Left ventricle myocardium inferior (tissue), 1 donor: ENCODE results near the gene ZNF732. TPM values are rescaled to one million over a fixed set of nuclear protein-coding genes. Genes with fewer than 3 reads are reported as not detected.
"Not testable (repeated sequence)": the region's sequence is repeated elsewhere in the genome, so short reads cannot be mapped to it uniquely, and the experiment has no call there.

Experiments
- DNase-seq: peaks from one replicate; pipeline ENCODE4 v3.0.0-alpha.2; 2020
- H3K27ac ChIP-seq: fragments of 200-600 bp; replicated peaks from 2 replicates; pipeline ENCODE4 v1.8.0; 2021
- H3K27me3 ChIP-seq: fragments of 200-600 bp; 2 replicates; pipeline ENCODE4 v1.8.0; 2021; ENCODE audit warnings: low read depth
- H3K36me3 ChIP-seq: fragments of 200-600 bp; 2 replicates; pipeline ENCODE4 v1.8.0; 2021
- H3K4me1 ChIP-seq: fragments of 200-600 bp; 2 replicates; pipeline ENCODE4 v1.8.0; 2021
- H3K4me3 ChIP-seq: fragments of 200-600 bp; 2 replicates; pipeline ENCODE4 v1.8.0; 2021; ENCODE audit warnings: mild to moderate bottlenecking, moderate library complexity
- H3K9me3 ChIP-seq: fragments of 200-600 bp; replicated peaks from 2 replicates; pipeline ENCODE4 v1.8.0; 2021
- intact Hi-C: fragments of 100-400 bp; cut with micrococcal nuclease; formaldehyde crosslinking; loops from one replicate; pipeline ENCODE4 v1.11.0; 2022
- total RNA-seq: library from RNA; stranded (reverse); fragmentation: NEBNext Ultra II Directional; extraction: Animal tissue kit (Norgen Biotek cat#: 25700); gene quantifications from one replicate; pipeline ENCODE4 v1.2.1, GENCODE V29; 2021
- TF ChIP-seq, protein P1 (sequence below): fragments of 200-600 bp; IDR thresholded peaks from 2 replicates; pipeline ENCODE4 v1.8.0; 2021; ENCODE audit warnings: antibody characterized with exemption, mild to moderate bottlenecking, borderline replicate concordance
- donor health status: DM: no; HTN: yes; CAD: no; lungs with severe emphysema.

Gene ZNF732
- total RNA-seq, 1 donor from 2014 or later = not detected

GRCh38 chr4:309807-310206 lies 4.5 kb upstream of the ZNF732 start:
- Histone ChIP-seq H3K4me3 (no peak overlapping the region), H3K36me3 (no peaks in the 10 kb centered on the region), H3K9me3 (peaks cover 4% of the 10 kb centered on the region), H3K4me1 (peaks cover 12% of the 10 kb centered on the region), H3K27ac (no peak overlapping the region), H3K27me3 (peaks cover 22% of the 10 kb centered on the region)
- no peak for DNase-seq
- intact Hi-C loops = no loop called here
- TF ChIP-seq, protein P1, sequence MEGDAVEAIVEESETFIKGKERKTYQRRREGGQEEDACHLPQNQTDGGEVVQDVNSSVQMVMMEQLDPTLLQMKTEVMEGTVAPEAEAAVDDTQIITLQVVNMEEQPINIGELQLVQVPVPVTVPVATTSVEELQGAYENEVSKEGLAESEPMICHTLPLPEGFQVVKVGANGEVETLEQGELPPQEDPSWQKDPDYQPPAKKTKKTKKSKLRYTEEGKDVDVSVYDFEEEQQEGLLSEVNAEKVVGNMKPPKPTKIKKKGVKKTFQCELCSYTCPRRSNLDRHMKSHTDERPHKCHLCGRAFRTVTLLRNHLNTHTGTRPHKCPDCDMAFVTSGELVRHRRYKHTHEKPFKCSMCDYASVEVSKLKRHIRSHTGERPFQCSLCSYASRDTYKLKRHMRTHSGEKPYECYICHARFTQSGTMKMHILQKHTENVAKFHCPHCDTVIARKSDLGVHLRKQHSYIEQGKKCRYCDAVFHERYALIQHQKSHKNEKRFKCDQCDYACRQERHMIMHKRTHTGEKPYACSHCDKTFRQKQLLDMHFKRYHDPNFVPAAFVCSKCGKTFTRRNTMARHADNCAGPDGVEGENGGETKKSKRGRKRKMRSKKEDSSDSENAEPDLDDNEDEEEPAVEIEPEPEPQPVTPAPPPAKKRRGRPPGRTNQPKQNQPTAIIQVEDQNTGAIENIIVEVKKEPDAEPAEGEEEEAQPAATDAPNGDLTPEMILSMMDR = no peak

DNA sequence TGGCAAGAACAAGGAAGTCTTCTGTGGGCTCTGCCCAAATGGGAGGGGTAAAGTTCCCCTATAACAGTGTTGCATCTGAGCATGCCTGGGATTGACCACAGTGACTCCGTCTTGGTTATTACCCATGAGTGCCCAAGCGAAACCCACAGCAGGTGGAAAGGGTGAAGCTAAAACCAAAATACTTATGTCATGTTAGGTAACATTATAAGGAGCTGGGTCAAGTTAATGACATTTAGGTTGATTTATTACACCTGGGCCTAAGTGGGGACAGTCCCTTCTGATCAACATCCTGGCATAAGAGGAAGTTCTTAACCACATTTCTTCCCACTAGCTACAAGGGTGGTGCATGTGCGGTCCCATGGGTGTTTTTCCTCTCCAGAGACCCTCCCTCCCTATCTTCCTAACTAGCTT lies 1.3 kb upstream of the ZNF732 start:
- DNase-seq = no peak
- Histone ChIP-seq H3K27ac (no peak overlapping the region), H3K9me3 (peaks cover 4% of the 10 kb centered on the region), H3K36me3 (no peaks in the 10 kb centered on the region), H3K4me3 (no peak overlapping the region), H3K27me3 (peaks cover 39% of the 10 kb centered on the region), H3K4me1 (peaks cover 17% of the 10 kb centered on the region)
- intact Hi-C loops = no loop called here
- TF ChIP-seq, protein P1 = no peak

GRCh38 chr4:304516-304915 lies 758 bp downstream of the ZNF732 start:
- H3K27ac ChIP-seq, DNase-seq, H3K9me3 ChIP-seq, H3K36me3 ChIP-seq, intact Hi-C loops: not testable (repeated sequence)
- Histone ChIP-seq H3K4me1 (peaks cover 17% of the 10 kb centered on the region), H3K27me3 (peaks cover 39% of the 10 kb centered on the region), H3K4me3 (peak overlapping the region; percentile 69)

DNA sequence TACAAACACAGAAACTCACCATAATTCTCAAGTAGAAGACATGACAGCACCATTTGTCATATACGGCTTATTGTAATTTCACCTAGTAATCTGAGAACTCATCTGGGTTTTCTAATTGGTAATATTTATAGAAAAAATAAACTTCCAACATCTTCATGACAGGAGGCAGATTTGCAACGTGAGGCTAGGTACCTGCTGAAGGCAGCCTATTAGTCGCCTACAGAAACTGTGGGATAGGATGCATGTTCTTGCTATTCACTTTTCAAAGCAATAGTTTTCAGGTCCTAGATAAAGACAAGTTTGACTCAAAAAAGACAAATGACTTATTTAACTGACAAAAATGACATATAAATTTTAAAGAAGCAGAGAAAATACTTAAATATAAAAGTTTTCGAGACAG lies 2.9 kb downstream of the ZNF732 start:
- no peaks in the 10 kb centered on the region for H3K36me3 ChIP-seq
- H3K9me3 ChIP-seq = peaks cover 2% of the 10 kb centered on the region
- no peak for DNase-seq
- TF ChIP-seq, protein P1 = no peak
- H3K4me3 ChIP-seq = no peak overlapping the region
- H3K27me3 ChIP-seq = peaks cover 39% of the 10 kb centered on the region
- peaks cover 17% of the 10 kb centered on the region for H3K4me1 ChIP-seq
- H3K27ac ChIP-seq = no peak overlapping the region
- intact Hi-C loops = no loop called here

DNA sequence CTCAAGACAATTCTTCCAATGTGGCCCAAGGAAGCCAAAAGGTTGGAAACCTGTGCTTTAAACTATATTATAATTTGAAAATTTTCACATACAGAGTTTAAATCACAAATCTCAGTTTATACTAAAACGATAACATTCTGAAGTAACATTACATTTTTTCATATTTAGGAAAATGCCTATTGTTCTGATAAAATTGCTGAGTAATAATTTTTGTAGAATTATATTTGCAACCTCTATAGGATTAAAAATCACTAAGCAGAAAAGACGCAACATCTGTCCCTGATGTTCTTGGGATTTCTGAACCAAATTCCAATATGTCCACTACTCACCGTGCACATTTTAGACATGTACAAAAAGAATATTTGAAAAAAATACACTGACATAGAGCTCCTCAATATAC lies 10.5 kb downstream of the ZNF732 start:
- no peak for DNase-seq
- H3K9me3 ChIP-seq = peaks cover 38% of the 10 kb centered on the region
- intact Hi-C loops = no loop called here
- no peak overlapping the region for H3K27ac ChIP-seq
- H3K36me3 ChIP-seq = no peaks in the 10 kb centered on the region
- no peaks in the 10 kb centered on the region for H3K4me1 ChIP-seq
- no peak overlapping the region for H3K4me3 ChIP-seq
- TF ChIP-seq, protein P1 = no peak
- H3K27me3 ChIP-seq = no peaks in the 10 kb centered on the region

- Histone ChIP-seq H3K9me3 (peaks cover 89% of the 10 kb centered on the region), H3K27me3 (no peaks in the 10 kb centered on the region), H3K27ac (no peak overlapping the region), H3K4me1 (no peaks in the 10 kb centered on the region), H3K4me3 (no peak overlapping the region), H3K36me3 (no peaks in the 10 kb centered on the region)
- TF ChIP-seq, protein P1 = no peak
- no peak for DNase-seq
- intact Hi-C loops = no loop called here
Measured at GRCh38 chr4:288891-289290, 16.4 kb downstream of the ZNF732 start.
